NK-92 treated with Interleukin-12 subunit alpha and Interleukin-12 subunit beta, amount 100 ng/mL, for 24 hours (cell line): ENCODE results near the gene NR4A3.

Source experiments
- DNase-seq: peaks from one replicate; lab custom pipeline; 2025; lab: John Stamatoyannopoulos, UW

NR4A3 gene

DNA sequence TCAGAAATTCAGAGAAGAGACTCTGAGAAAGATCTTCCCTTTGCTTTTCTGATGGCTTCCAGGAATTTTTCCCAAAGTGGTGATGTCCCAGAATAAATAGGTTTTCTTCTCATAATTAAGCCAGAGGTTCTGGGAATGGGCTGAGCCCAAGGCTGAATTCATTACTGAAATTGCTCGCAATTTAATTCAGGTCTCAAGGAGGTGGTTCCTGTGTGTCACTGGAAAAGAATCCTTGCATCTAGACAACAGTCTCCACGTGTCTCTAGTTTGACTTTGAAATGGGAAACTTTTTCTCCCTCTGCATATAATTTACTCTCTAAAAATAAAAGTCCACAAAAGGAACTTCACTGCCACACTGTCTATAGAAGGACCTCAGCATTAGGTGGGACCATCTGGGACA, 57.0 kb downstream of the NR4A3 start:
- DNase-seq = no peak

DNA sequence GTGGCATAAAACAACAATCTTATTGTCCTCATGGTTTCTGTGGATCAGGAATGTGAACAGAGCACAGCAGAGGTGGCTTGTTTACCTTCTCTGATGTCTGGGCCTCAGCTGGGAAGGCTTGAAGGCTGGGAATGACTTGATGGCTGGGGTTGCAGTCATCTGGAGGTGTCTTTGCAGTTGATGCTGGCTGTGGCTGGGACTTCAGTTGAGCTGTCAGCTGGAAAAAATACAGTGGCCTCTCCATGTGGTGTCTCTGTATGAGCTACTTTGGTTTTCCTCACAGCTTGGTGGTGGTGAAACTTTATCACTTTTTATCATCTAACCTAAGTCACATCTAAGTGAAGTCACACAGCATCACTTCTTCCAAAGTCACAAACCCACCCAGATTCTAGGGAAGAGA, 60.1 kb downstream of the NR4A3 start:
- no peak for DNase-seq

DNA sequence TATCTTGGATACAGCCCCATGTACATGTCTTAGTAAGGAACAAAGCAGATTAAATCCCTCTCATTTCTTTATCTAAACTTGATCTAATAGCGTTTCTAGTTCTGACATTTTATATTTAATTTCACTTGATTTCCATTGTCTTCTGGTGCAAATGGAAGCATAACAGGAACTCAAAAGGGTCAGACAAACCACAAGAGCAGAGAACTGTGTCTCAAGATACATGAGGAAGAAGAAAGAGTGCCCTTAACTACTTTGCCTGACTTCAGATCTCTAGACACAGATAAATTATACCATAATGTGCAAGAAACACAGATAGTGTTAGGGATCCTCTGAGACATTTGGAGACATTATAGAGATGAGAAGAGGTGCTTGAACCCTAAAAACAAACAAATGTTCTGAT, 64.1 kb downstream of the NR4A3 start:
- DNase-seq = no peak

DNA sequence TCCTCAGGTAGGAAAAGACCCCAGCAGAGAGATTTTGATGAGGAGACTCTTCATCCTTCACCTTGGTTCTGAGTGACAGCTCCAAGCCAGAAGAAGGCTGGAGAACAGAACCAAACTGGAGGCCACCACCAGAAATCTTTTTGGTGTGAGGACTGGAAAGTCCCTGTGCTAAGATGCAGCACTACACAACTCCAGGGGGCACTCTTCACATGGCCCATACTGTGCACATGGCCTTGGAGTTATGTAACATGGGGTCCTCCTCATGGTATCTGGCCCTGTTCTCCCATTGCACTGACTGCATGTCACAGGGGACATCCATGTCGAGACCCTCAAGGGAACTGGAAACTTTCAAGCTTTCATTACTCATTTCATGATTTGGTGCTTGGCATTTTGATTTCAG, 67.4 kb downstream of the NR4A3 start:
- no peak for DNase-seq

DNA sequence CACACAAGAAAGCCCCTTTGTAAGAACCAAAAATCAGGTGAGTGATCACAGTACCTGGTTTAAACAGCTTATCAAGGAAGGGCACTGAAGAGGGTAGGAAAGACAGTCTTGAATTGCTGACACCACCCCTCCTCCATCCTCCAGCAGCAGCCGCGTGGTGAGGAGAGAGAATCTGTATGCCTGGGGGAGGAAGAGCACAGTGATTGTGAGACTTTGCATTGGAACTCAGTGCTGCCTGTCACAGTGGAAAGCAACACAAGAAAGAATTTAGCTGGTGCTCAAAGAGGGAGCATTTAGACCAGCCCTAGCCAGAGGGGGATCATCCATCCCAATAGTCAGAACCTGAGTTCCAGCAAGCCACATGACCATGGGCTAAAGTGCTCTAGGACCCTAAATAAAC, 73.1 kb downstream of the NR4A3 start:
- no peak for DNase-seq

DNA sequence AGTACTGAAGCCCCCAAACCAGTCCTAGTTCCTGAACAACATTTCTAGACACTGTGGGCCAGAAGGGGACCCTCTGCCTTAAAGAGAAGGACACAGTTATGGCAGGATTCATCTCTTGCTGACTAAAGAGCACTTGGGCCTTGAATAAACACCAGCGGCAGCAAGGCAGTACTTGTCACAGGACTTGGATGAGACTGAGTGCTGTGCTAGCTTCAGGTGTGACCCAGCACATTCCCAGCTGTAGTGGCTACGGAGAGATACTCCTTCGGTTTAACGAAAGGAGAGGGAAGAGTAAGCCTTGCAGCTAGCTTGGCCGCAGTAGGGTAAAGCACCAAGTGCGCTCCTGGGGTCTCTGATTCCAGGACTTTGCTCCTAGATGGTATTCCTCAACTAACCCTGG, 73.8 kb downstream of the NR4A3 start:
- DNase-seq = no peak

DNA sequence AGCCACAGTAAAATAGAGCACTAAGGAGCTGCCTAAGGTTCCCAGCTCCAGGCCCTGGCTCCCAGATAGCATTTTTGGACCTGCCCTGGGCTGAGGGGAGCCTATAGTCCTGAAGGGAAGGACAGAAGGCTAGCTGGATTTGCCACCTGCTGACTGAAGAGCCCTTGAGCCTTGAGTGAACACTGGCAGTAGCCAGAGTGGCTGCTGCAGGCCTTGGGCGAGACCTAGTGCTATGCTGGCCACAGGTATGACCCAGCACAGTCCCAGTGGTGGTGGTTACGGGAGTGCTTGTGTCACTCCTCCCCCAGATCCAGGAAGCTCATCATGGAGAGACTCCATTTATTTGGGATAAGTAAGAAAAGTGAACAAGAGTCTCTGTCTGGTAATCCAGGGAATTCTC, 74.4 kb downstream of the NR4A3 start:
- no peak for DNase-seq

DNA sequence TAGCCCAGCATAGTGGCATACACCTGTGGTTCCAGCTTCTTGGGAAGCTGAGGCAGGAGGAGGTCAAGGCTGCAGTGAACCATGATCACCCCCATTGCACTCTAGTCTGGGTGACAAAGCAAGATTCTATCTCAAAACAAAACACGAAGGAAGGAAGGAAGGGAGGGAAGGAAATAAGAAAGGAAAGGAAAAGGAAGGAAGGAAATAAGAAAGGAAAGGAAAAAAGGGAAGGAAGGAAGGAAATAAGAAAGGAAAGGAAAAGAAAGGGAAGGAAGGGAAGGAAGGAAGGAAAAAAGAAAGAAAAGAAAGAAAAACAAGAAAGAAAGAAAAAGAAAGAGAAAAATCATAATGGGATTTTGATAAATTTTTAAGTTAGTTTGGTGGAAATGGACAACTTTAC, 81.7 kb downstream of the NR4A3 start:
- DNase-seq = no peak

DNA sequence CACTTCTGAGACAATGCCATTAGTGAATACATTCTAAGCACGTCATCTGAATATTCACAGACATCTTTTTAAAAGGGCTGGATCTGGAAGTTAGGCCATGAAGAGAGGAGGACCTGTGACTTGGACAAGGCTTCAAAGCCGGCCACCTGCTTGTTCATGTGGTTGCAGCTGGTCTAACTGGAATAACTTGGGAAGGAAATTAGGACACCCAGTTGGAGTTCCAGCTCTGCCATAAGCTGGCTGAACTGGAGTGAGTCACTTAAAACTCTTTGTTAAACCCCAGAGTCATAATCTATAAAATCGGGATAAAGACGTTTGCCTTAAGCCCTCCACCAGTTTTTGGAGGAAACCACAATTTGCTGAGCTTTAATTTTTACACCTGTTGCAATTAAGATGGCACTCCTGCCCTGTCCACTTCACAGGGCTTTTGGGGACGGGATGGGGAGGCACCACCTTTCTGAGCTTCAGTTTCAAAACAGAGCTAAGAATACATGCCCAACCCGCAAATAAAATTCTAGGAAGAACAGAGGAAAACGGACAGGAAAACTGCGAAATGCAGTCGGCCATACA, 84.2 kb downstream of the NR4A3 start:
- DNase-seq = no peak

DNA sequence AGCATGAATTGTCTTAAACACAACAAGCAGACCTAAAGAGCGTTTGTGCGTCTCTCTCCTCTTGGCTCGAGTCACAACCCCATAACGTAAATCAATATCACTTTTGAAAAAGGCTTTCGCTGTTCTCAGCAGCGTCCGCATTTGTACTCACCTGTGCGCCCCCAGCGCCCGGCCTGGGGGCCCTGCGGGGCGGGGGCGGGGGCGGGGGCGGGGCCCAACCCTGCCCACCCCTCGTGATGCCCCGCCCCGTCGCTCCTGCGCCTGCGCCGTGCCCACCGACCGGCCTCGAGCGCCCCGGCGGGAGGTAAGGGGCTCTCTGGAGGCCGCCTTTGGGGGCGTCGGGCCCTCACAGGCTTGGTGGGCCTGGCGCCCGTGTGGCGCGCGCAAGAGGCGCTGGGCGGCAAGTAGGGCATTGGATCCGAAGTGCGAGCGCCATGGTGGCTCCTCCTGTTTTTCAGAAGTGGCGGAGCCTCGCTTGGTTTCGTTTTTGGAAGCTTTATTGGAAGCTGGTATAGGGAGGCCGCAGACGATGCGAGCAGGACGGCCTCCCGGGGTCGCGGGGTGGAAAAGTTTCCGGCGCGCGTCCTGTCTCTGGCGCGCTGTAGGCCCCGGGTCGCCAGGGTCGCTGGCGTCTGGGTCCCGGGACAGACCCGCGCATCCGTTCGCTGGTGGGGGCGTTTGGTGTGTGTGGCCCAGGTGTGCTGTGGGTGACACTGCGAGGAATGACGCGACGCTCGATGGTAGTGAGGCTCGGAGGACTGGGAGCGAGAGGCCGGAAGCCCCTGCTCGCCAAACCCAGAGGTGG, 84.9 kb downstream of the NR4A3 start, which contains the start of gene STX17:
TSS of gene STX17 (plus strand) at position 252 of the 805 bp plus-strand sequence. CDS start 8,586 bp downstream, outside the sequence.
- DNase-seq = peak; percentile 65

DNA sequence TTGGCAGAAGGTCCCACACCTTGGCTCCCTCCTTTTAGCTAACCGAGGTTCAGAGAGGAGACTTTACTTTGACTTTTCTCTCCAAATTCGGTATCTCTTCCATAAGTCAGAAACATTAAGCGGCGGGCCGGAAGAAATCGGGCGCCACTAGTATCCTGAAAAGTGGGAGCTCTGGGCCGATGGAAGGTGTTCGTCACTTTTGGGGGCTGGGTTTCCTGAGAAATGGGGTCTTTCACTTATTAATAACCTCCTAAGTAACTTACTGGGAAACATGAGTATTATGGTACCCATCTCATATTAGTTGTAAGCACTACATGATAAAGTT, 85.5 kb downstream of the NR4A3 start:
- no peak for DNase-seq

DNA sequence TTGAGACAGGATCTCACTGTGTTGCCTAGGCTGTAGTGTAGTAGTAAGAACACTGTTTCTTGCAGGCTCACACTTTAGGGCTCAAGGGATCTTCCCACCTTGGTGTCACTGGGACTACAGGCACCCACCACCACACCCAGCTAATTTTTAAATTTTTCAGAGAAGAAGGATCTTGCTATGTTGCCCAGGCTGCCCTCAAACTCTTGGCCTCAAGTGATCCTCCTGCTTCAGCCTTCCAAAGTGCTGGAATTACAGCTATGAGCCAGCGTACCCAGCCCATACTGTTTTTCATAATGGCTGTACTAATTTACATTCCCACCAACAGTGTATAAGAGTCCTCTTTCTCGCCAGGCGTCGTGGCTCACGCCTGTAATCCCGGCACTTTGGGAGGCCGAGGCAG, 89.9 kb downstream of the NR4A3 start:
- DNase-seq = no peak
